H1 (cell line): ENCODE measurements around the gene PPM1F.

Experiments used
- EZH2 ChIP-seq: fragments of 200-600 bp; sonication (generic); IDR thresholded peaks from 2 replicates; pipeline ENCODE4 v1.7.1; 2012; ENCODE audit warnings: low read depth, mild to moderate bottlenecking, moderate library complexity, low read length, inconsistent platforms; ENCODE audit not compliant: severe bottlenecking
- KDM5A ChIP-seq: fragments of 200-600 bp; IDR thresholded peaks from 2 replicates; pipeline ENCODE4 v1.7.1; 2012; ENCODE audit warnings: mild to moderate bottlenecking, low read length, inconsistent platforms, mixed read lengths
- POLR2A ChIP-seq, 2 experiments: IDR thresholded peaks; 1 replicate in 1 of 2; 2 replicates in 1 of 2; pipeline ENCODE4 v1.6.1; 2011; ENCODE audit warnings: low read depth in 2 of 2, low read length in 2 of 2, mild to moderate bottlenecking in 2 of 2; ENCODE audit errors: control extremely low read depth in 1 of 2
- RNF2 ChIP-seq: fragments of 200-900, 300-1000 bp; sonication (generic); IDR thresholded peaks from 2 replicates; pipeline ENCODE4 v1.7.1; 2016; ENCODE audit warnings: borderline replicate concordance, low read depth, mild to moderate bottlenecking, antibody characterized with exemption, low read length; ENCODE audit not compliant: poor library complexity, severe bottlenecking; ENCODE audit errors: missing control alignments
- TAF1 ChIP-seq: IDR thresholded peaks from 2 replicates; pipeline ENCODE4 v1.6.1; 2011; ENCODE audit warnings: mild to moderate bottlenecking, low read depth, low read length
- TAF7 ChIP-seq: optimal IDR thresholded peaks from 2 replicates; pipeline ENCODE3; 2011; ENCODE audit warnings: low read depth, mild to moderate bottlenecking, inconsistent platforms, low read length, moderate library complexity, borderline replicate concordance
- ZNF274 ChIP-seq: IDR thresholded peaks from 2 replicates; pipeline ENCODE4 v1.7.0; 2012; ENCODE audit warnings: low read length, borderline replicate concordance; ENCODE audit errors: extremely low read depth
- TF ChIP-seq, protein P1 (sequence below), 3 experiments: IDR thresholded peaks; 1 replicate in 2 of 3; 2 replicates in 1 of 3; pipeline versions ENCODE4 v1.5.1 to v1.6.1; 2011; ENCODE audit warnings: low read length in 3 of 3, mild to moderate bottlenecking in 3 of 3, inconsistent platforms in 2 of 3, low read depth in 1 of 3, moderate library complexity in 1 of 3; ENCODE audit not compliant: insufficient read depth in 1 of 3; ENCODE audit errors: control extremely low read depth in 1 of 3

DNA sequence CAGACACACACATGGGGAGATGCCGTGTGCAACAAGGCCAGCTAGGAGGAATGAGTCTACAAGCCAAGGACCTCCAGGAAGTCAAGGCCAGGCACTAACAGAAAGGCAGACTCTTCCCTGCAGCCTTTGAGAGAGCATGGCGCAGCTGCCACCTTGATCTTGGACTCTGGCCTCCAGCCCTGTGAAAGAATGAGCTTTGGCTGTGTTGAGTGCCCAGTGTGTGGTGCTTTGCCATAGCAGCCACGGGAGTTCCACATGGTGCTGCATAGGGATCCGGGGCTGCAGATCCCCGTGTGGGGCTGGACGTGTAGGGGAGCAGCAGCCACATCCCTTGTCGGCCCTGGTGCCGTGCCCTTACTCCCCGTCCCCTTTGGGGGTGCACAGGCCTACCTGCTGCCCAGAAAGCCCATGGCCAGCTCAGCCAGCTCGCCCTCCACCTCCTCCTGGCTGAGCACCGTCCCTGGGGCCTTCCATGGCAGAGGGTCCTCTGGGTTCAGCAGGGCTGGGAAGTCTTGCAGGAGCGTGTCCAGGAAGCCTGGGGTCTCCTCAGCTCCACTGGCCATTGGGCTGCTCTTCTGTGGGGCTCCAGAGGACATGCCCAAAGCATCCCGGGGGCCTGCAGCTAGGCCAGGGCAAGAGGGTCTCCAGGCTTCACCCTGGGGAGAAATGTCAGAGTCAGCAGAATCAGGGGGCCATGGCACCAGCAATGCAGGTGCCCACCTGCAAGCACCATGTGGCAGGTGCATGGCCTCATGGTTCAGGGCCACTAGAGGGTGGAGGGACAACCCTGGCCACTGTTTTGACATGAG is 7.0 kb downstream of the PPM1F start:
- TF ChIP-seq, protein P1, sequence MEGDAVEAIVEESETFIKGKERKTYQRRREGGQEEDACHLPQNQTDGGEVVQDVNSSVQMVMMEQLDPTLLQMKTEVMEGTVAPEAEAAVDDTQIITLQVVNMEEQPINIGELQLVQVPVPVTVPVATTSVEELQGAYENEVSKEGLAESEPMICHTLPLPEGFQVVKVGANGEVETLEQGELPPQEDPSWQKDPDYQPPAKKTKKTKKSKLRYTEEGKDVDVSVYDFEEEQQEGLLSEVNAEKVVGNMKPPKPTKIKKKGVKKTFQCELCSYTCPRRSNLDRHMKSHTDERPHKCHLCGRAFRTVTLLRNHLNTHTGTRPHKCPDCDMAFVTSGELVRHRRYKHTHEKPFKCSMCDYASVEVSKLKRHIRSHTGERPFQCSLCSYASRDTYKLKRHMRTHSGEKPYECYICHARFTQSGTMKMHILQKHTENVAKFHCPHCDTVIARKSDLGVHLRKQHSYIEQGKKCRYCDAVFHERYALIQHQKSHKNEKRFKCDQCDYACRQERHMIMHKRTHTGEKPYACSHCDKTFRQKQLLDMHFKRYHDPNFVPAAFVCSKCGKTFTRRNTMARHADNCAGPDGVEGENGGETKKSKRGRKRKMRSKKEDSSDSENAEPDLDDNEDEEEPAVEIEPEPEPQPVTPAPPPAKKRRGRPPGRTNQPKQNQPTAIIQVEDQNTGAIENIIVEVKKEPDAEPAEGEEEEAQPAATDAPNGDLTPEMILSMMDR (IDR thresholded peaks at IDR 0.05; ENCODE audit: control extremely low read depth in 1 of 3, insufficient read depth in 1 of 3, low read depth in 1 of 3, low read length in 3 of 3) = no peak
- TF ChIP-seq TAF7 (no peak), TAF1 (no peak), EZH2 (no peak), POLR2A (IDR thresholded peaks at IDR 0.05; ENCODE audit: control extremely low read depth in 1 of 2, low read depth in 2 of 2, low read length in 2 of 2) (no peak), KDM5A (no peak), ZNF274 (no peak), RNF2 (no peak)
